ENCODE measurements around the gene RNASET2. TPM values are rescaled to one million over a fixed set of nuclear protein-coding genes. Genes with fewer than 3 reads are reported as not detected.

Gene RNASET2
- total RNA-seq, 2 donors from 2014 or later = 24.2 to 33.1 TPM

GRCh38 chr6:166966268-166966667 is 9.9 kb upstream of the RNASET2 start:
- H3K27ac ChIP-seq = no peak overlapping the region
- no peaks in the 10 kb centered on the region for H3K27me3 ChIP-seq
- no peaks in the 10 kb centered on the region for H3K9me3 ChIP-seq
- TF ChIP-seq CTCF (IDR thresholded peaks at IDR 0.05) = no peak
- H3K36me3 ChIP-seq = no peaks in the 10 kb centered on the region
- DNase-seq (ENCODE audit: low spot score) = no peak
- no peak overlapping the region for H3K4me3 ChIP-seq
- H3K4me1 ChIP-seq = no peaks in the 10 kb centered on the region

GRCh38 chr6:166960609-166960978 is 4.2 kb upstream of the RNASET2 start:
- H3K27ac ChIP-seq = no peak overlapping the region
- no peaks in the 10 kb centered on the region for H3K9me3 ChIP-seq
- H3K4me3 ChIP-seq = no peak overlapping the region
- TF ChIP-seq CTCF (IDR thresholded peaks at IDR 0.05) = no peak
- DNase-seq (ENCODE audit: low spot score) = no peak
- H3K27me3 ChIP-seq = no peaks in the 10 kb centered on the region
- peaks cover 0 to 6% of the 10 kb centered on the region in 2 donors for H3K4me1 ChIP-seq
- no peaks in the 10 kb centered on the region for H3K36me3 ChIP-seq

- Histone ChIP-seq H3K27me3 (no peaks in the 10 kb centered on the region), H3K9me3 (no peaks in the 10 kb centered on the region), H3K4me3 (no peak overlapping the region), H3K27ac (no peak overlapping the region), H3K36me3 (no peaks in the 10 kb centered on the region), H3K4me1 (peaks cover 0 to 9% of the 10 kb centered on the region in 2 donors)
- TF ChIP-seq CTCF (IDR thresholded peaks at IDR 0.05) = no peak
- no peak for DNase-seq (ENCODE audit: low spot score)
Measured at GRCh38 chr6:166959911-166960608, 3.7 kb upstream of the RNASET2 start.

GRCh38 chr6:166958926-166959861 is 2.8 kb upstream of the RNASET2 start:
- TF ChIP-seq CTCF (IDR thresholded peaks at IDR 0.05) = no peak
- no peaks in the 10 kb centered on the region for H3K36me3 ChIP-seq
- peak overlapping the region; percentile 21 to 31 for H3K27ac ChIP-seq
- H3K9me3 ChIP-seq = no peaks in the 10 kb centered on the region
- H3K4me3 ChIP-seq = no peak overlapping the region
- H3K4me1 ChIP-seq = peaks cover 0 to 9% of the 10 kb centered on the region in 2 donors
- H3K27me3 ChIP-seq = no peaks in the 10 kb centered on the region
- no peak for DNase-seq (ENCODE audit: low spot score)

GRCh38 chr6:166957805-166958076 is 1.4 kb upstream of the RNASET2 start:
- Histone ChIP-seq H3K27ac (peak overlapping the region; percentile 73 to 84), H3K4me3 (no peak overlapping the region), H3K4me1 (peaks cover 0 to 9% of the 10 kb centered on the region in 2 donors), H3K27me3 (no peaks in the 10 kb centered on the region), H3K9me3 (no peaks in the 10 kb centered on the region), H3K36me3 (no peaks in the 10 kb centered on the region)
- DNase-seq (ENCODE audit: low spot score) = no peak
- no peak for TF ChIP-seq CTCF (IDR thresholded peaks at IDR 0.05)

All from right atrium auricular region (tissue), 2 donors.